Measurements from ENCODE around the gene RSBN1.

DNA sequence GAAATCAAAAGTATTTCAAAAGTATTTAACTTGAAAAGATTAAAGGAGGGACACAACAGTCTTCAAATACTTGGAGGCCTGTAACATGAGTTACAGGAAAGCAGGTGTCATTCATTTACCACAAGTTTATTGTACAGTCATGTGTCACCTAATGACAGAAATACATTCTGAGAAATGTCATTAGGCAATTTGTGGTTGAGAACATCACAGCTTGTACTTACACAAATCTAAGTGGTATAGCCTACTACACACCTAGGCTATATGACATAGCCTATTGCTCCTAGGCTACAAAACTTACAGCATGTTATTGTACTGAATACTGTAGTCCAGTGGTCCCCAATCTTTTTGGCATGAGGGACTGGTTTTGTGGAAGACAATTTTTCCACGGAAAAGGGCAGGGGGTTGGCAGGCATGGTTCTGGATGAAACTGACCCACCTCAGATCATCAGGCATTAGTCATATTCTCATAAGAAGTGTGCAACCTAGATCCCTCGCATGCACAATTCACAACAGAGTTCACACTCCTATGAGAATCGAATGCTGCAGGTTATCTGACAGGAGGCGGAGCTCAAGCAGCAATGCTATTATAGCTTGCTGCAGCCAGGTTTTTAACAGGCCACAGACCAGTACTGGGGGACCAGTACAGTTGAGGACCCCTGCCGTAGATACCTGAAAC is 28.0 kb downstream of the RSBN1 start:
- TF ChIP-seq CTCF (IDR thresholded peaks at IDR 0.05 in 2 of 3, conservative IDR thresholded peaks at IDR 0.05 in 1 of 3; ENCODE audit: borderline replicate concordance in 1 of 3, insufficient read depth in 1 of 3, low read depth in 2 of 3, low read length in 2 of 3) (no peak), POLR2A (IDR thresholded peaks at IDR 0.05; ENCODE audit: borderline replicate concordance, extremely low read depth, insufficient read depth, insufficient read length) (no peak), POLR2AphosphoS5 (IDR thresholded peaks at IDR 0.05; ENCODE audit: low read depth, low read length) (no peak), YY1 (IDR thresholded peaks at IDR 0.05; ENCODE audit: extremely low read depth, insufficient replicate concordance, low read depth, low read length) (no peak), TCF7L2 (IDR thresholded peaks at IDR 0.05; ENCODE audit: borderline replicate concordance, extremely low read depth, insufficient read depth, insufficient read length) (no peak), FOSL1 (IDR thresholded peaks at IDR 0.05; ENCODE audit: low read depth) (no peak), EGR1 (IDR thresholded peaks at IDR 0.05; ENCODE audit: low read depth) (no peak), ZNF274 (IDR thresholded peaks at IDR 0.05; ENCODE audit: low read depth, low read length) (no peak), EZH2phosphoT487 (IDR thresholded peaks at IDR 0.05; ENCODE audit: borderline replicate concordance) (no peak), EZH2 (IDR thresholded peaks at IDR 0.05) (no peak), SIN3A (IDR thresholded peaks at IDR 0.05; ENCODE audit: low read depth) (no peak), SRF (IDR thresholded peaks at IDR 0.05; ENCODE audit: low read depth) (no peak)
